GM19043 (cell line): Measurements from ENCODE around the gene EPHB1.

Source experiments
- ATAC-seq: cut with Tn5 transposase; IDR thresholded peaks from one replicate; pipeline ENCODE4 v1.9.1; 2021; ENCODE audit warnings: low read depth; ENCODE audit not compliant: unreplicated experiment

EPHB1 gene

GRCh38 chr3:134804508-134805480, 9.7 kb downstream of the EPHB1 start:
- ATAC-seq = no peak

GRCh38 chr3:134807189-134807588, 12.1 kb downstream of the EPHB1 start:
- no peak for ATAC-seq

GRCh38 chr3:134808835-134809234, 13.8 kb downstream of the EPHB1 start:
- ATAC-seq = no peak

DNA sequence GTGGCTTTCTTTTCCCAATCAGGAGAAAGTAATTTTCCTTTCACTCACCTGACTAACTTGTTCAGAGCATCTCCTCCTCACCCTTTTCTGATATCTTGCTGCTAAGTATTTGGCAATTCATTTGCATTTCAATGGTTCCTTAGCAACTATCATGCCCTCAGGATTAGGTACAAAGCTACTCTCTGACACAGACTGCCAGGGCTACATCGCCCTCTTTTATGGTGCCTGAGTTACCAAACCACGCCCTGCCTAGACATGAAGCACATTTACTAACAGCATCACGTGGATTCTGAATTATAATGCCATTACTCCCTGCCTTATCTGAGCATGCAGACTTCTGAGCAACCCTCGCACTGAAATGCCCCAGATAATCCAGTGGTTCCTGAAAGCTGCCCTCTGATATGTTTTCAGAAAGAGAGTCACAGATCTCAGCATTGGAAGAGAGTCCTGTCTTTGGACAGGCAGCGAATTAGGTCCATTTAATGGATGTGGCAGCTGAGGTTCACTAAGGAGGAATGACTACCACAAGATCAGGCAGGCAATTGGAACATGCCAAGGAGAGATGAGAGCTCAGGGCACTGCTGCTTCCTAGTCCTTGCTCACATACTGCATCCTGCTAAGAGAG, 14.5 kb downstream of the EPHB1 start:
- no peak for ATAC-seq

GRCh38 chr3:134810052-134810435, 15.0 kb downstream of the EPHB1 start:
- ATAC-seq = no peak

GRCh38 chr3:134810850-134811249, 15.8 kb downstream of the EPHB1 start:
- no peak for ATAC-seq

- no peak for ATAC-seq
Measured at GRCh38 chr3:134813618-134814017, 18.6 kb downstream of the EPHB1 start.

GRCh38 chr3:134815519-134815918, 20.5 kb downstream of the EPHB1 start:
- no peak for ATAC-seq

GRCh38 chr3:134816623-134817022, 21.6 kb downstream of the EPHB1 start:
- ATAC-seq = no peak

- ATAC-seq = peak; percentile 68
Measured at GRCh38 chr3:134817297-134817696, 22.2 kb downstream of the EPHB1 start.

DNA sequence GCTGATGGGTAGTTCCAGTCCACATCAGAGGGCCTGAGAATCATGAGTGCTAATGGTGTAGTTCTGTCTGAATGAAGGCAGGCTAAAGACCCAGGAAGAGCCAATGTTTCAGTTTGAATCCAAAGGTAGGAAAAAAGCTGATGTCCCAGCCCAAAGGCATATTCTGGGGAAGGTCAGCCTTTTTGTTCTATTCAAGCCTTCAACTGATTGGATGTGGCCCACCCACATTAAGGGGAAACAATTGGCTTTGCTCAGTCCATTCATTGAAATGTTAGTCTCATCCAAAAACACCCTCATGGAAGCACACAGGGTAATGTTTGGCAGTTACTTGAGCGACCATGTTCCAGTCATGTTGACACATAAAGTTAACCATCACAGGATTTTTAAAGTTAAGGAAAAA, 25.9 kb downstream of the EPHB1 start:
- no peak for ATAC-seq

GRCh38 chr3:134822090-134822489, 27.0 kb downstream of the EPHB1 start:
- ATAC-seq = no peak

GRCh38 chr3:134823679-134824078, 28.6 kb downstream of the EPHB1 start:
- no peak for ATAC-seq

GRCh38 chr3:134824791-134825190, 29.7 kb downstream of the EPHB1 start:
- ATAC-seq = no peak

- peak; percentile 83 for ATAC-seq
Measured at GRCh38 chr3:134827213-134827612, 32.2 kb downstream of the EPHB1 start.

DNA sequence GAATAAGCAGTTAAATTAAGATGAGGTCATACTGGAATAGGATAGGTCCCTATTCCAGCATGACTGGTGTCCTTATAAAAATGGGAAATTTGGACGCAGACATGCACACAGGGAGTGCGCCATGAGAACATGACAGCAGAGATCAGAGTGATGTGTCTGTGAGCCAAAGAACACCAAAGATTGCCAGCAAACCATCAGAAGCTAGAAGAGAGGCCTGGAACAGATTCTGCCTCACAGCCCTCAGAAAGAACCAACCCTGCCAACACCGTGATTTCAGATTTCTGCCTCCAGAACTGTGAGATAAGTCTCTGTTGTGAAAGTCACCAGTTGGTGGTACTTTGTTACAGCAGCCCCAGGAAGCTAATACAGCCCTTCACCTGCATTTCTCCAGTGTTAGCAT, 34.7 kb downstream of the EPHB1 start:
- ATAC-seq = no peak

DNA sequence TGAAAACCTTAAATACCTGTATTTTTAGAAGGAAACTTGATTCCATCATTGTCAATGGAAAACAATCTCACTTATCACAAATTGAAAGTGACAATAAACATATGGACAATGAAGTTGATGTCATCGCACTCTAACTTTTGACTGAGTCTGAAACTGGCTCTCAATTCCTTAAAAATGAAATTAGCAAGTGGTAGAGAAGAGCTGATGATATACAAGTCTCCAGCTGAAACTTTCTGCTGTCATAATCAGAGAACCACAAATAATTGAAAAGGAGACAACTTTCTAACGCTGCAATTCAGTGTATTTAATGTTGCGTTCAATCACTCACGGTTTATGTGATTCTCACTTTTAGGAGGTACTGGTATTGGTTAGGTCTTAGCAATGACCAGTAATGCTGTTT, 37.5 kb downstream of the EPHB1 start:
- no peak for ATAC-seq

DNA sequence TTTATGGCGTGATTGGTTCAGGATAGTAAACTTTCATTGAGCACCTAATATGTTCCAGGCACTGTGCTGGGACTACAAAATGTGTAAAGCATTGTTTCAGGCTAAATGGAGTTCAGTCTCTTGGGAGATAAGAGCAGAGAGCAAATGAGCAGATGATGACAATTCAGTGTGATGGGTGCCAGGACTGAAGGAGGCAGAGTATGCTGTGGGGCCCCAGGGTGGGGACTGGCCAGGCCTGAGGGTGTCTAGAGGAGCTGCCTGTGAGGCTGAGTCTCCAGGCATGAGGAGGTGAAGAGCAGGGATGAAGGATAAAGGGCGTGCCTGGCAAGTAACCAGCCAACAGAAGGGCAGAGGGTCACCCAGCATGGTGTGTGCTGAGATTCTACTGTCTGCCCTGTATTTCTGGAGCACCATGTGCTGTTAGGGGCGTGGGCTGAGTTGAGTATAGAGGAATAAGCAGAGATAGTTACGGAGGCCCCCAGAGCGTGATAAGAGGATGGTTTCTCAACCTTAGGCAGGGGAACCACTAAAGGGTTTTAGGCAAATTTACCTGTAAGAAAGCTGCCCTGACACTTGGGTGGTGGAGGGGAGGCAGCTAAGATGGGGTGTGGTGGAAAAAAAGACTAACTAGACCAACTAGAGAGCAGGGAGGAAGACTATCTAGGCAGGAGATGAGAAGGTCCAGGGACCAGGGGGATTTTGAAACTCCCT, 38.5 kb downstream of the EPHB1 start:
- peak; percentile 59 for ATAC-seq

GRCh38 chr3:134836921-134837320, 41.9 kb downstream of the EPHB1 start:
- no peak for ATAC-seq

- ATAC-seq = no peak
Measured at GRCh38 chr3:134838599-134838998, 43.5 kb downstream of the EPHB1 start.

DNA sequence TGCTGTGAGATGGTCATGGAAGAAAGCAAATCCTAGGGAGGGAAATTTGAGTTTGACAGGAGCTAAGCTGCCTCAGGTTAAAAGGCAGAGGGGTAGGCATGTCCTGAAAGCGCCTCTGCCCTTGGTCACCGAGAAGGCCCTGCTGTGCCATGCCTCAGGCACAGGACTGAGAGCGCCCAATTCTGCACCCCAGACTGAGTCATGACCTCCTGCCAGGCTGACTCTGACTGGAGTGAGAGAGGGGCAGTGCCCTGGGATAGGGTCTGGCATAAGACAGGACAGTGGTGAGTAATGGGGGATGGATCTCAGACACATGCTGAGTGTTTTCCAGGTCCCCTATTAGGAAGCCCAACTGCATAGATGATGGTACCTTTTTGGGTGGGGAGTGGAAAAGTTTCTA, 44.4 kb downstream of the EPHB1 start:
- no peak for ATAC-seq
